ENCODE results near the gene TLX2. TPM values are rescaled to one million over a fixed set of nuclear protein-coding genes. Genes with fewer than 3 reads are reported as not detected.

Gene TLX2
- total and polyA plus RNA-seq, 2 of the 8 experiments (the other 6 are each of a cell fraction or from before 2014, with no cell fraction given): 0.06 to 0.17 TPM

- TF ChIP-seq CHD7 (IDR thresholded peaks at IDR 0.05; ENCODE audit: insufficient replicate concordance, low read length) (no peak), ATF2 (IDR thresholded peaks at IDR 0.05; ENCODE audit: low read length) (no peak; the same call in 1 of the 2 replicates), CEBPB (IDR thresholded peaks at IDR 0.05; ENCODE audit: low read depth, low read length) (no peak), TEAD4 (IDR thresholded peaks at IDR 0.05; ENCODE audit: low read depth, low read length) (peak; percentile 85), SP1 (IDR thresholded peaks at IDR 0.05; ENCODE audit: low read depth, low read length) (peak; percentile 47; the same call in 1 of the 2 replicates), CHD2 (IDR thresholded peaks at IDR 0.05; ENCODE audit: low read length) (peak; percentile 63), BRCA1 (IDR thresholded peaks at IDR 0.05; ENCODE audit: low read depth, low read length) (no peak), JUND (IDR thresholded peaks at IDR 0.05; ENCODE audit: low read length) (no peak)
These were observed 31.2 kb upstream of the TLX2 start, which contains the start of the genes CCDC142 and TTC31 (continued) for GRCh38 chr2:74482801-74483674.

Data from H1 (cell line).